Transverse colon (tissue), 4 donors: ENCODE data around the gene DPH3. TPM values are rescaled to one million over a fixed set of nuclear protein-coding genes. Genes with fewer than 3 reads are reported as not detected.

Experiments
- DNase-seq: peaks from one replicate; pipeline ENCODE4 v3.0.0-alpha.2; 2019
- H3K27ac ChIP-seq, 4 donors: fragments of 200-600 bp; sonication (generic); 2 replicates each; pipeline ENCODE4 v1.5.1; 2016 to 2018; ENCODE audit warnings: inconsistent platforms in 4 of 4
- H3K27me3 ChIP-seq: fragments of 200-600 bp; sonication (generic); 2 replicates; pipeline ENCODE4 v1.5.1; 2017; ENCODE audit warnings: inconsistent platforms
- H3K36me3 ChIP-seq, 4 donors: fragments of 200-600 bp; sonication (generic); 2 replicates each; pipeline ENCODE4 v1.5.1; 2017 to 2019; ENCODE audit warnings: inconsistent platforms in 4 of 4
- H3K4me1 ChIP-seq, 4 donors: fragments of 200-600 bp; sonication (generic); 2 replicates each; pipeline ENCODE4 v1.5.1; 2017 to 2020; ENCODE audit warnings: inconsistent platforms in 4 of 4
- H3K4me3 ChIP-seq, 4 donors: fragments of 200-600 bp; sonication (generic); 1 replicate in 1 of 4; 2 replicates in 3 of 4; pipeline versions ENCODE4 v1.5.1 to v1.6.1; 2017 to 2019; ENCODE audit warnings: inconsistent platforms in 4 of 4
- H3K9me3 ChIP-seq, 2 donors: fragments of 200-600 bp; sonication (generic); 2 replicates each; pipeline ENCODE4 v1.5.1; 2017 to 2019; ENCODE audit warnings: inconsistent platforms in 2 of 2
- CTCF ChIP-seq, 5 experiments: fragments of 200-600 bp in 3 of 5; fragments of 450-650 bp in 2 of 5; sonication (generic) in 3 of 5; IDR thresholded peaks; 1 replicate in 2 of 5; 2 replicates in 3 of 5; pipeline ENCODE4 v1.5.1; 2016 to 2017; ENCODE audit warnings: antibody characterized with exemption in 5 of 5, inconsistent platforms in 3 of 5, mild to moderate bottlenecking in 2 of 5, moderate library complexity in 1 of 5
- EP300 ChIP-seq: sonication (generic); formaldehyde crosslinking; IDR thresholded peaks from one replicate; pipeline ENCODE4 v1.6.1; 2017; ENCODE audit warnings: antibody characterized with exemption, low read depth
- POLR2A ChIP-seq: fragments of 450-650 bp; IDR thresholded peaks from one replicate; pipeline ENCODE4 v1.6.1; 2016; ENCODE audit warnings: antibody characterized with exemption, mild to moderate bottlenecking, moderate library complexity
- POLR2AphosphoS5 ChIP-seq, 3 donors: sonication (generic); formaldehyde crosslinking; IDR thresholded peaks; one replicate each; pipeline ENCODE4 v1.6.1; 2016; ENCODE audit warnings: antibody characterized with exemption in 3 of 3
- WGBS, 2 donors: methylation state at CpG; one replicate each; pipeline ENCODE4 v1.1.5; 2018; ENCODE audit warnings: low coverage in 1 of 2; 5-methylcytosine and 5-hydroxymethylcytosine counted together
- in situ Hi-C, 4 donors: fragments of 200-750 bp; cut with MboI; loops; one replicate each; pipeline versions ENCODE4 v1.15.0 to v1.15.1; 2017; ENCODE audit warnings: low sequenced_read_pairs in 3 of 4, low pct_ligation_motif_present in 1 of 4, low pct_unique_long_range_greater_than_20kb in 1 of 4
- intact Hi-C: fragments of 100-400 bp; cut with DNase I; formaldehyde crosslinking; loops from one replicate; pipeline ENCODE4 v1.15.1; 2023; ENCODE audit warnings: low total_unique reads
- total RNA-seq, 4 donors: library from RNA; depleted of rRNA; stranded (reverse); fragments of >200 nt; gene quantifications; one replicate each; pipeline ENCODE4 v1.1.0, GENCODE V29; 2016

Gene DPH3
- total RNA-seq, 4 donors from 2014 or later = 5.0 to 22.4 (median 12.4) TPM

- WGBS, 2 donors = 96 to 100% methylated on average over 2 to 5 of the region's 5 CpGs
- no peak for TF ChIP-seq POLR2A
- no peak for TF ChIP-seq POLR2AphosphoS5 (IDR thresholded peaks at IDR 0.05)
- TF ChIP-seq EP300 = no peak
- no peak for TF ChIP-seq CTCF (IDR thresholded peaks at IDR 0.05)
- intact Hi-C loops = no loop called here
- in situ Hi-C loops = loop anchor here in 3 of 4 donors (10.0 to 25.0 kb wide), 4 partner anchors 187 to 430 kb away; no protein-coding TSS in a partner anchor
- H3K27ac ChIP-seq = no peak overlapping the region
- no peaks in the 10 kb centered on the region for H3K27me3 ChIP-seq
- no peak overlapping the region for H3K4me3 ChIP-seq
- H3K9me3 ChIP-seq = no peaks in the 10 kb centered on the region
- no peaks in the 10 kb centered on the region for H3K36me3 ChIP-seq
- peaks cover 0 to 2% (median 0%) of the 10 kb centered on the region in 4 donors for H3K4me1 ChIP-seq
- DNase-seq = no peak
Measured at GRCh38 chr3:16242177-16242576, 22.6 kb downstream of the DPH3 start.

DNA sequence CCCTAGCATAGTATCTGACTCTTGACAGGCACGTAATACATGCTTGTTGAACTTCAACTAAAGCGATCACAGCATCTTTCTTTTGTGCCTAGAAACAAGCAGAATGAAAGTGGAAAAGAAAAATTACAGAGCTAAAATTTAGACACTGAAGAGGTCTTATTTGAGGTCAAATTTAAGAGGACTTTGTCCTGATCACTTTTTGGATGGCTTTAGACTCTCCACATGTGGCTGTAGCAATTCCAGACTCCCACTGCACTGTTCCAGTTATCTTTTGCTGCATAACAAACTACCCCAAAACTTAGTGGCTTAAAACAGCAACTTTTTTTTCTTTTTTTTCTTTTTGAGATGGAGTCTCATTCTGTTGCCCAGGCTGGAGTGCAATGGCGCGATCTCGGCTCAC lies 23.5 kb downstream of the DPH3 start:
- 95 to 100% methylated on average over 5 of the region's 5 CpGs for WGBS, 2 donors
- no peak overlapping the region for H3K4me3 ChIP-seq

GRCh38 chr3:16240229-16241023 lies 24.3 kb downstream of the DPH3 start:
- in situ Hi-C loops = loop anchor here in 3 of 4 donors (10.0 to 25.0 kb wide), 4 partner anchors 186 to 428 kb away; no protein-coding TSS in a partner anchor

More for the DNA sequence above, 23.5 kb downstream of the DPH3 start:
- TF ChIP-seq POLR2AphosphoS5 (IDR thresholded peaks at IDR 0.05) = no peak
- no peak for TF ChIP-seq POLR2A
- no peak for TF ChIP-seq CTCF (IDR thresholded peaks at IDR 0.05)
- no peak for TF ChIP-seq EP300
- Histone ChIP-seq H3K27me3 (no peaks in the 10 kb centered on the region), H3K36me3 (no peaks in the 10 kb centered on the region), H3K9me3 (no peaks in the 10 kb centered on the region), H3K27ac (no peak overlapping the region), H3K4me1 (no peaks in the 10 kb centered on the region)
- DNase-seq = no peak
- in situ Hi-C loops (loop anchor here in 3 of 4 donors (10.0 to 25.0 kb wide), 4 partner anchors 186 to 429 kb away; no protein-coding TSS in a partner anchor), intact Hi-C loops (no loop called here)

More at GRCh38 chr3:16240229-16241023, 24.3 kb downstream of the DPH3 start:
- TF ChIP-seq CTCF (IDR thresholded peaks at IDR 0.05) = no peak
- TF ChIP-seq POLR2AphosphoS5 (IDR thresholded peaks at IDR 0.05) = peak in 1 of 3 donors; percentile 45
- 71 to 80% methylated on average over 6 of the region's 6 CpGs for WGBS, 2 donors
- Histone ChIP-seq H3K36me3 (no peaks in the 10 kb centered on the region), H3K27ac (no peak overlapping the region), H3K27me3 (no peaks in the 10 kb centered on the region), H3K4me3 (no peak overlapping the region), H3K4me1 (no peaks in the 10 kb centered on the region), H3K9me3 (no peaks in the 10 kb centered on the region)
- no peak for DNase-seq
- intact Hi-C loops = no loop called here
